ENCODE data around the gene SLC12A5.
"Not testable (repeated sequence)": the region's sequence is repeated elsewhere in the genome, so short reads cannot be mapped to it uniquely, and the experiment has no call there.

The SLC12A5 gene

GRCh38 chr20:46077642-46078305, 48.8 kb downstream of the SLC12A5 start:
- DNase-seq (ENCODE audit: low spot score) = no peak

- DNase-seq (ENCODE audit: low spot score) = no peak
These were observed 49.9 kb downstream of the SLC12A5 start for GRCh38 chr20:46078954-46079353.

- no peak for DNase-seq (ENCODE audit: low spot score)
These were observed 52.1 kb downstream of the SLC12A5 start for GRCh38 chr20:46081074-46081473.

GRCh38 chr20:46083101-46083500, 54.1 kb downstream of the SLC12A5 start:
- no peak for DNase-seq (ENCODE audit: low spot score)

- no peak for DNase-seq (ENCODE audit: low spot score)
These were observed 54.6 kb downstream of the SLC12A5 start for GRCh38 chr20:46083531-46084061.

- no peak for DNase-seq (ENCODE audit: low spot score)
These were observed 55.8 kb downstream of the SLC12A5 start for GRCh38 chr20:46084805-46085178.

GRCh38 chr20:46085179-46085851, 56.3 kb downstream of the SLC12A5 start:
- no peak for DNase-seq (ENCODE audit: low spot score)

- DNase-seq (ENCODE audit: low spot score) = no peak
These were observed 58.1 kb downstream of the SLC12A5 start for GRCh38 chr20:46087161-46087560.

- DNase-seq (ENCODE audit: low spot score) = no peak
These were observed 59.6 kb downstream of the SLC12A5 start for GRCh38 chr20:46088409-46089166.

- DNase-seq (ENCODE audit: low spot score) = no peak
These were observed 60.1 kb downstream of the SLC12A5 start for GRCh38 chr20:46089167-46089416.

GRCh38 chr20:46089417-46090388, 60.7 kb downstream of the SLC12A5 start, which contains the start of gene NCOA5:
NCOA5 (minus strand) TSS chr20:46089962; CDS start chr20:46079424, 10,538 bp downstream.
- DNase-seq (ENCODE audit: low spot score) = peak; percentile 97

GRCh38 chr20:46091622-46092535, 62.9 kb downstream of the SLC12A5 start:
- DNase-seq (ENCODE audit: low spot score) = not testable (repeated sequence)

- DNase-seq (ENCODE audit: low spot score) = no peak
These were observed 64.5 kb downstream of the SLC12A5 start for GRCh38 chr20:46093531-46093930.

GRCh38 chr20:46099491-46100287, 70.7 kb downstream of the SLC12A5 start:
- peak; percentile 37 for DNase-seq (ENCODE audit: low spot score)

- DNase-seq (ENCODE audit: low spot score) = not testable (repeated sequence)
These were observed 71.4 kb downstream of the SLC12A5 start for GRCh38 chr20:46100444-46100843.

GRCh38 chr20:46100988-46101387, 72.0 kb downstream of the SLC12A5 start:
- DNase-seq (ENCODE audit: low spot score) = no peak

- DNase-seq (ENCODE audit: low spot score) = no peak
These were observed 72.9 kb downstream of the SLC12A5 start for GRCh38 chr20:46101957-46102356.

- no peak for DNase-seq (ENCODE audit: low spot score)
These were observed 73.9 kb downstream of the SLC12A5 start for GRCh38 chr20:46102940-46103339.

- DNase-seq (ENCODE audit: low spot score) = no peak
These were observed 75.2 kb downstream of the SLC12A5 start for GRCh38 chr20:46104262-46104661.

GRCh38 chr20:46107061-46107460, 78.0 kb downstream of the SLC12A5 start:
- no peak for DNase-seq (ENCODE audit: low spot score)

Data from iPS-NIHi11 (cell line).